HCT116 (cell line): ENCODE results near the gene DYNC1I1. TPM values are rescaled to one million over a fixed set of nuclear protein-coding genes. Genes with fewer than 3 reads are reported as not detected.

Source experiments
- ATAC-seq: fragments of 200-7000 bp; cut with Tn5 transposase; 2 replicates; pipeline ENCODE4 v1.9.1; 2020; ENCODE audit warnings: mild to moderate bottlenecking, moderate library complexity
- BruUV-seq: library from RNA; stranded (reverse); fragments of 400-500 nt; replicated peaks from 2 replicates; lab custom pipeline; 2021; lab: Mats Ljungman, UMichigan
- CTCF ChIA-PET: fragments of 300-600 bp; sonication (Branson Sonifier 250); formaldehyde crosslinking; loops from one replicate; lab custom pipeline; 2021; ENCODE audit warnings: antibody characterized with exemption; lab: Charles Lee
- POLR2A ChIA-PET: fragments of 300-600, 350-600 bp; sonication (Branson Sonifier 250); formaldehyde crosslinking; loops from one replicate; lab custom pipeline; 2021; ENCODE audit warnings: antibody characterized with exemption; lab: Charles Lee
- RAD21 ChIA-PET, 2 experiments: fragments of 300-600 bp; sonication (Branson Sonifier 250); formaldehyde crosslinking; loops; one replicate each; lab custom pipeline; 2023; ENCODE audit warnings: low total read pairs in 2 of 2; ENCODE audit not compliant: uncharacterized antibody in 2 of 2, unreplicated experiment in 2 of 2, low non-redundant PET in 1 of 2; lab: Charles Lee
- DNase-seq: peaks from one replicate; pipeline ENCODE4 v3.0.0-alpha.2; 2010; ENCODE audit warnings: low read depth, low spot score
- H2AFZ ChIP-seq: fragments of 200-600 bp; shearing (Covaris generic), sonication (generic); 2 replicates; pipeline ENCODE4 v1.6.1; 2017; ENCODE audit warnings: low read depth, mixed run types, mixed read lengths, antibody characterized with exemption, low read length; ENCODE audit not compliant: poor library complexity, severe bottlenecking
- H3K27ac ChIP-seq: 2 replicates; pipeline ENCODE4 v1.5.1; 2012; ENCODE audit warnings: low read depth, low read length
- H3K27me3 ChIP-seq: fragments of 200-600 bp; sonication (generic); 2 replicates; pipeline ENCODE4 v1.6.1; 2016; ENCODE audit warnings: mixed run types, low read length, mixed read lengths; ENCODE audit not compliant: insufficient read depth
- H3K36me3 ChIP-seq, 2 experiments: fragments of 200-500 bp in 1 of 2; fragments of 200-600 bp in 1 of 2; sonication (Bioruptor generic) in 1 of 2; sonication (generic) in 1 of 2; 2 replicates each; pipeline versions ENCODE4 v1.5.1 to v1.6.1; 2014 to 2016; ENCODE audit warnings: low read length in 2 of 2, inconsistent platforms in 1 of 2, mixed read lengths in 1 of 2, mixed run types in 1 of 2; ENCODE audit not compliant: insufficient read depth in 2 of 2, control insufficient read depth in 1 of 2
- H3K4me1 ChIP-seq, 2 experiments: fragments of 200-600 bp in 1 of 2; sonication (generic) in 1 of 2; 2 replicates each; pipeline versions ENCODE4 v1.5.1 to v1.6.1; 2012 to 2017; ENCODE audit warnings: low read length in 2 of 2, inconsistent platforms in 1 of 2, mild to moderate bottlenecking in 1 of 2, mixed read lengths in 1 of 2, mixed run types in 1 of 2, moderate library complexity in 1 of 2; ENCODE audit not compliant: insufficient read depth in 2 of 2, control insufficient read depth in 1 of 2
- H3K4me2 ChIP-seq: fragments of 200-600 bp; sonication (generic); 2 replicates; pipeline ENCODE4 v1.6.1; 2017; ENCODE audit warnings: mixed run types, low read length, mixed read lengths
- H3K4me3 ChIP-seq, 2 experiments: fragments of 200-600 bp in 1 of 2; sonication (generic) in 1 of 2; replicated peaks in 1 of 2; 2 replicates each; pipeline ENCODE4 v1.5.1; 2011 to 2016; ENCODE audit warnings: low read length in 2 of 2, control low read depth in 1 of 2, low read depth in 1 of 2, mild to moderate bottlenecking in 1 of 2, mixed read lengths in 1 of 2, mixed run types in 1 of 2
- H3K79me2 ChIP-seq: fragments of 200-600 bp; sonication (generic); 2 replicates; pipeline ENCODE4 v1.6.1; 2017; ENCODE audit warnings: mild to moderate bottlenecking, mixed run types, low read length, moderate library complexity, mixed read lengths; ENCODE audit not compliant: insufficient read depth
- H3K9ac ChIP-seq: fragments of 200-600 bp; sonication (generic); 2 replicates; pipeline ENCODE4 v1.6.1; 2016; ENCODE audit warnings: low read length, mixed read lengths
- H3K9me2 ChIP-seq: fragments of 200-600 bp; sonication (generic), shearing (Covaris generic); 2 replicates; pipeline ENCODE4 v1.6.1; 2017; ENCODE audit warnings: mixed run types, mild to moderate bottlenecking, moderate library complexity; ENCODE audit not compliant: insufficient read depth
- H3K9me3 ChIP-seq, 2 experiments: fragments of 200-500 bp in 1 of 2; fragments of 200-600 bp in 1 of 2; sonication (Bioruptor generic) in 1 of 2; sonication (generic) in 1 of 2; 2 replicates each; pipeline ENCODE4 v1.6.1; 2014 to 2017; ENCODE audit warnings: low read length in 2 of 2, mixed read lengths in 2 of 2, inconsistent platforms in 1 of 2, low read depth in 1 of 2, mild to moderate bottlenecking in 1 of 2, mixed run types in 1 of 2, moderate library complexity in 1 of 2; ENCODE audit not compliant: control insufficient read depth in 1 of 2, insufficient read depth in 1 of 2
- H4K20me1 ChIP-seq: fragments of 200-600 bp; sonication (generic), shearing (Covaris generic); 2 replicates; pipeline ENCODE4 v1.6.1; 2017; ENCODE audit warnings: mixed run types, mild to moderate bottlenecking, moderate library complexity; ENCODE audit not compliant: insufficient read depth
- CBX3 ChIP-seq: IDR thresholded peaks from 2 replicates; pipeline ENCODE4 v1.6.1; 2012; ENCODE audit warnings: low read depth
- CEBPB ChIP-seq: IDR thresholded peaks from 2 replicates; pipeline ENCODE4 v1.6.1; 2012; ENCODE audit warnings: low read depth
- CTCF ChIP-seq, 3 experiments: fragments of 200-600 bp in 1 of 3; sonication (generic) in 1 of 3; IDR thresholded peaks in 2 of 3; conservative IDR thresholded peaks in 1 of 3; 2 replicates each; pipeline ENCODE4 v1.5.1; 2012 to 2017; ENCODE audit warnings: low read depth in 2 of 3, low read length in 2 of 3, antibody characterized with exemption in 1 of 3, borderline replicate concordance in 1 of 3, control low read depth in 1 of 3, mild to moderate bottlenecking in 1 of 3, mixed read lengths in 1 of 3, mixed run types in 1 of 3, moderate library complexity in 1 of 3; ENCODE audit not compliant: insufficient read depth in 1 of 3
- EZH2 ChIP-seq: fragments of 200-600 bp; sonication (generic); IDR thresholded peaks from 2 replicates; pipeline ENCODE4 v1.6.1; 2017; ENCODE audit warnings: antibody characterized with exemption, mixed run types
- EZH2phosphoT487 ChIP-seq: fragments of 200-600 bp; IDR thresholded peaks from 2 replicates; pipeline ENCODE4 v1.6.1; 2018; ENCODE audit warnings: antibody characterized with exemption, borderline replicate concordance
- MAX ChIP-seq: IDR thresholded peaks from 2 replicates; pipeline ENCODE4 v1.6.1; 2012
- SIN3A ChIP-seq: IDR thresholded peaks from 2 replicates; pipeline ENCODE4 v1.6.1; 2012; ENCODE audit warnings: low read depth
- SP1 ChIP-seq: IDR thresholded peaks from 2 replicates; pipeline ENCODE4 v1.6.1; 2012; ENCODE audit warnings: low read depth
- TCF7L2 ChIP-seq: IDR thresholded peaks from 2 replicates; pipeline ENCODE4 v1.7.0; 2011; ENCODE audit warnings: borderline replicate concordance, inconsistent platforms; ENCODE audit not compliant: insufficient read depth, insufficient read length; ENCODE audit errors: extremely low read depth
- YY1 ChIP-seq: IDR thresholded peaks from 2 replicates; pipeline ENCODE4 v1.6.1; 2011; ENCODE audit warnings: low read length, low read depth, moderate library complexity, mild to moderate bottlenecking; ENCODE audit not compliant: insufficient replicate concordance; ENCODE audit errors: extremely low read depth
- intact Hi-C: fragments of 100-400 bp; cut with micrococcal nuclease; formaldehyde crosslinking; loops from 2 replicates; pipeline ENCODE4 v1.10.0; 2022
- total RNA-seq: library from RNA; stranded (reverse); gene quantifications from one replicate; pipeline ENCODE4 v1.2.1, GENCODE V29; 2021; ENCODE audit not compliant: unreplicated experiment

The DYNC1I1 gene
- total RNA-seq, 1 experiment from 2014 or later = not detected

- BruUV-seq = no TSS peak
- Histone ChIP-seq H3K4me1 (no peaks in the 10 kb centered on the region), H3K4me2 (no peak overlapping the region), H3K9ac (no peak overlapping the region), H3K27me3 (peaks cover 26% of the 10 kb centered on the region), H4K20me1 (no peaks in the 10 kb centered on the region), H3K9me3 (no peaks in the 10 kb centered on the region), H2AFZ (no peak overlapping the region), H3K4me3 (no peak overlapping the region), H3K9me2 (no peaks in the 10 kb centered on the region), H3K36me3 (no peaks in the 10 kb centered on the region), H3K27ac (no peak overlapping the region), H3K79me2 (no peaks in the 10 kb centered on the region)
- ATAC-seq = no peak
- RAD21 ChIA-PET = no interaction called here
- POLR2A ChIA-PET = no interaction called here
- DNase-seq = no peak
- CTCF ChIA-PET = no interaction called here
- no peak for TF ChIP-seq CEBPB
- no peak for TF ChIP-seq EZH2phosphoT487
- no peak for TF ChIP-seq EZH2
- TF ChIP-seq TCF7L2 = no peak
- TF ChIP-seq YY1 = no peak
- intact Hi-C loops = no loop called here
Observed at GRCh38 chr7:95753440-95753839, 18.9 kb upstream of the DYNC1I1 start.

GRCh38 chr7:95755277-95755934, 16.9 kb upstream of the DYNC1I1 start:
- no peaks in the 10 kb centered on the region for H3K79me2 ChIP-seq
- H3K9ac ChIP-seq = no peak overlapping the region
- intact Hi-C loops = no loop called here
- no peaks in the 10 kb centered on the region for H3K4me1 ChIP-seq
- H3K4me2 ChIP-seq = no peak overlapping the region
- no peaks in the 10 kb centered on the region for H3K36me3 ChIP-seq
- no peak overlapping the region for H3K27ac ChIP-seq
- BruUV-seq = no TSS peak
- TF ChIP-seq EZH2 (no peak), CTCF (IDR thresholded peaks at IDR 0.05 in 2 of 3, conservative IDR thresholded peaks at IDR 0.05 in 1 of 3; ENCODE audit: borderline replicate concordance in 1 of 3, insufficient read depth in 1 of 3, low read depth in 2 of 3, low read length in 2 of 3) (no peak), SIN3A (no peak), MAX (no peak), TCF7L2 (no peak), SP1 (no peak), CEBPB (no peak), EZH2phosphoT487 (no peak), CBX3 (no peak)
- H3K9me3 ChIP-seq = no peaks in the 10 kb centered on the region
- H3K4me3 ChIP-seq = no peak overlapping the region
- ATAC-seq = no peak
- H3K27me3 ChIP-seq = peaks cover 22% of the 10 kb centered on the region
- CTCF ChIA-PET = no interaction called here
- no peak for DNase-seq
- H2AFZ ChIP-seq = no peak overlapping the region
- no peaks in the 10 kb centered on the region for H4K20me1 ChIP-seq
- H3K9me2 ChIP-seq = no peaks in the 10 kb centered on the region
- RAD21 ChIA-PET = no interaction called here
- POLR2A ChIA-PET = no interaction called here
